CD4-positive, alpha-beta T cell treated with Interleukin-17A for 1 hour (primary cell): ENCODE results near the gene KIAA0513.
"Not testable (repeated sequence)": the region's sequence is repeated elsewhere in the genome, so short reads cannot be mapped to it uniquely, and the experiment has no call there.

Experiments
- DNase-seq: peaks from one replicate; pipeline ENCODE4 v3.0.0-alpha.2; 2020

KIAA0513 gene

DNA sequence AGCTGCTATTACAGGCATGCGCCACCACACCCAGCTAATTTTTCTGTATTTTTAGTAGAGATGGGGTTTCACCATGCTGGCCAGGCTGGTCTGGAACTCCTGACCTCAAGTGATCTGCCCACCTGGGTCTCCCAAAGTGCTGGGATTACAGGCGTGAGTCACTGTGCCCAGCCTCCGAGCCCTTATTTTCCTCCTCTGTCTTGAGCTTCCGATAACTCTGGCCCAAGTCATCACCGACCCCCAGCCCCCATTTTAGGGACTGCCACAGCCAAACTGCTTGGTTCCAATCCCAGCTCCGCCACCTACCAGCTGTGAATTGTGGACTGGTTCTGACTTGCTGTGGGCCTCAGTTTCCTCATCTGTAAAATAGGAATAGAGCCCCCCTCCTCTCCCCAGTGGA, 95.8 kb downstream of the KIAA0513 start:
- not testable (repeated sequence) for DNase-seq

- no peak for DNase-seq
Measured at GRCh38 chr16:85123891-85124635, 96.5 kb downstream of the KIAA0513 start.

GRCh38 chr16:85124636-85125346, 97.2 kb downstream of the KIAA0513 start:
- DNase-seq: no peak

DNA sequence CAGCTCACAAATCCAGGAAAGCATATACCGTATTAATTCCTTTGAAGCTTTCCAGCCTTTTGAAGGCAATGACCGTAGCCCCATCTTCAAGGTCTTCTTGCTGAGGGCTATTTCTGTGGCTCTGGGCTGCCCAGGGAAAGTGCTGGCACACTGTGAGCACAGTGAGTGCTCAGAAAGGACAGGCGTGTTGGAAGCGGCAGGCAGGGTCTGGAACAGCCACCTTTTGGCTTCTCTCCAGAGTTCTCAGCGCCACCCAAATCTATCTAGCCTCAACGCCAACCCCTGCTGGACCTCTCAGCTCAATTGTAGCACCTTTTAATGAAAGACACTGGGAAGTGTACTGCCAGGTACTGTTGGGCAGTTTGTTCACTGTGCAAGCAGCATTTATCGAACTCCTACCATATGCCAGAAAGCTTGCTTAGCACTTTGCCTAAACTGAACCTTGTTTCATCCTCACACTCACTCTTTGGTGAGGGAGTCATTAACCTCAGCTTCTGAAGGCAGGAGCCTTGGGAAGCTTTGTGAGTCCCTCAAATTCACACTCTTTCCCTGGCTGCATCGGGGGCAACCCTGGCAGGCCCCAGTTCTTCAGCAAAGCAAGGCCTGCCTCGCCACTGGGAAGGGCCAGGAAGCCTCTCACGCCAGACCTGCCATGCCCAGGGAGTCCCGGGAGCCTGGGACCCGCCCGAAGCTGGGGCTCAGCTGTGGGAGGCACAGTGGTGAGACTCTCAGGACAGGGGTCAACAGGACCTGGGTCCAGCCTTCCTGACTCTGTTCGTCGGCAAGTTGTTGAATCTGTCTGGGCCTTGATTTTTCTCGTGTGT, 98.2 kb downstream of the KIAA0513 start:
- no peak for DNase-seq

GRCh38 chr16:85126394-85126704, 98.8 kb downstream of the KIAA0513 start:
- DNase-seq: no peak

GRCh38 chr16:85126705-85127378, 99.2 kb downstream of the KIAA0513 start:
- DNase-seq: no peak

- no peak for DNase-seq
Measured at GRCh38 chr16:85127379-85127723, 99.8 kb downstream of the KIAA0513 start.

DNA sequence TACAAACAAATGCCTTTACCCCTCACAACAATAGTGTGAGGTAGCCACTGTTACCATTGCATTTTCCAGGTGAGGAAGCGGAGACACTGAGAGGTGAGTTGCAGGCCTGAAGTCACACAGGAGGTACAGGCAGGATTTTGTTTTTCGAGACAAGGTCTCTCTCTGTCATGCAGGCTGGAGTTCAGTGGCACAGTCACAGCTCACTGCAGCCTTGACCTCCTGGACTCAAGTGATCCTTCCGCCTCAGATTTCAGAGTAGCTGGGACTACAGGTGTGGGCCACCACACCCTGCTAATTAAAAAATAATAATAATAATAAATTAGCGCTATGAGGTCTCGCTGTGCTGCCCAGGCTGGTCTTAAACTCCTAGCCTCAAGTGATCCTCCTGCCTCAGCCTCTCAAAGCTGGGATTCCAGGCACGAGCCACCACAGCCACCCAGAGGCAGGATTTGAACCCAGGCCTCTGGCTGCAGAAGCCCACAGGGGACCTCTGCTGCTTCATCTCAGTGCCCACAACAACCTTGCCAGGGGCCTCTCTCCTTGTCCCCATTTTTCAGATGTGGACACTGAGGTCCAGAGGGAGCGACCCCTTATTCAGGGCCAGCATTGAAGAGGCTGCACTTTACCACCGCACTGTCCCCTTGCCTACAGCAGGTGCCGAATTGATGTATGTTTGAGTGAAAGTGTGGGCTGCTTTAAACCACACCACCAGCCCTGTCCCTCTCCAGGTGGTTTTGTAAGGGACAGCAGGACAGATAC, 100.7 kb downstream of the KIAA0513 start:
- no peak for DNase-seq

DNA sequence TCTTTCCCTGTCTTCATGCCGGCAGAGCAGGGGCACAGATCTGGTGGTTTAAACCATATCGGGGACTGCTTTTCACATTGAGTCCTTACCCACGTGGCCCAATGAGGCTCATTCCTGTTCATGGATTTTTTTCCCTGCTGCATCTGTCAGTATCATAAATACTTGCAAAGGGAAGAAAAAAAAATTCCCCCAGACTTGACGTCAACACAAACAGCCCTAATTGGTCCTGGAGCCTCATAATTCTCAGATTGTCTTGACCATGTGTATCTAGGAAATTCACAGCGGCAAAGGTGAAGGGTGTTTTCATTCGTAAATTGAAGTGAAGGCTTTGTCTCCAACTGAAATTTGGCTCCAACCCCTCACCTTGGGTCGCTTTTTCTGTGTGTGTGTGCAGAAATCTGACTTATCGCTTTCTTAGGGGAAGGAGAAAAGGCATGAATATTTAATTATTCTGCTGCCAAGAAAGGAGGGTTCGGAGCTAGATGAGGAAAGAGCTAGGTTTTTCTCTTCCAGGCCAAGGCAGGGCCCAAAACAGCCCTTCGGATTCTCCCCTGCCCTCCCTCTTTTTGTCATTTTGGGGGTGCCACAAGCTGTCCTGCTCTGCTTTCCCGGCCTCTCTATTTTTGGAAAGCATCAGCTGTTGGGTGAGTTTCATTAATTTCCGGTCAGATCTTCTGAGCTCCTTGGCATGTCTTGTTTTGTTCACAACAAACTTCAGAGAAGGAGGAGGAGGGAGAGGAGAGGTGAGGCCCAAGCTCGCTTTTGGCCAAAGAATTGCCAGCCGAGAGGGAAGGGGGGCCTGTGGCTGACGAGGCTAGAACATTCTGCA, 102.5 kb downstream of the KIAA0513 start:
- no peak for DNase-seq

GRCh38 chr16:85130705-85131028, 103.1 kb downstream of the KIAA0513 start:
- no peak for DNase-seq

- DNase-seq: no peak
Measured at GRCh38 chr16:85132456-85133289, 105.1 kb downstream of the KIAA0513 start.

- DNase-seq: no peak
Measured at GRCh38 chr16:85133290-85133599, 105.7 kb downstream of the KIAA0513 start.

GRCh38 chr16:85134076-85134788, 106.6 kb downstream of the KIAA0513 start:
- DNase-seq: no peak

DNA sequence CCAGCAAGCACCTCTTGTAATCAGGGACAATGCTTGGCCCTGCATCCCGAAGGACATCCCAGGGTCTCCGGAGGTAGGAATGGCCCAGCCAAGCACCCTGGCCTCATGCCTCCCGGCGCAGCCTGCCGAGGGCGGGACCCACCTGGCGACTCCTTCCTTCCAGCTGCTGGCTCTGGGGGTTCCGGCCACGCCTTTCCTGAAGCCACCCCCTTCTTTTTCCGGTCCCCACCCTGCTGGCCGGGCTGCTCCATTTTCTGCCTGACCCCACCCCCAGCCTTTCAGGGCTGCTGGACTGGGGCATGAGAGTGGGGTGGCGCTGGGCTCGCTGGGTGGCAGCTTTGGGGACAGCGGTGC, 107.2 kb downstream of the KIAA0513 start:
- DNase-seq: no peak

- DNase-seq: no peak
Measured at GRCh38 chr16:85136213-85136701, 108.7 kb downstream of the KIAA0513 start.

DNA sequence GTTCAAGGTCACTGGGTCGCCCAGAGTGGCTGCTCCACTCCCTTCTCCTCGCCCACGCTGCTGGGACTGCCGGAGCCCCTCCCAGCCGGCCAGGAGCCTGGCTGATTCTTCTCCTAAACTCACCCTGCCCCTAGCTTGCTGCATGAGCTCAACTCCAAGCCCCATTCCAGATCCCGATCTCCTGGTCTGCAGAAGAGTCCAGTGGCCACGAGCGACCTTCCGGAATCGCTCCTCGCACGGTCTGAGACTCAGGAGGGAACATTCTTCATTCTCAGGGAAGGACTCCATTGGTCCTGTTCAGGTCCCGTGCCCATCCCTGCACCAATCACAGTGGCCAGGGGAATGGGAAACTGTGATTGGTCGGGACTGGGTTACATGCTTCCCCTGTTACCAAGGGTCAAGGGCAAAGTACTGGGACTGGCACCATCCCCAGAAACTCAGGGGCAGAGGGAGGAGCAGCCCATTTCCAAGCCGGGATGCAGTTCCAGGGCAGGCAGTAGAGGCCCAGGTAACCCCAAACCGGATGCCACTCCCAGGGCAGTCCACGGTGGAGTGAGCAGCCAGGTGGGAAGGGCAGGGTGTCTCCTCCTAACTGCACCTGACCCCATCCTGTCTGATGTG, 109.2 kb downstream of the KIAA0513 start:
- DNase-seq: no peak

DNA sequence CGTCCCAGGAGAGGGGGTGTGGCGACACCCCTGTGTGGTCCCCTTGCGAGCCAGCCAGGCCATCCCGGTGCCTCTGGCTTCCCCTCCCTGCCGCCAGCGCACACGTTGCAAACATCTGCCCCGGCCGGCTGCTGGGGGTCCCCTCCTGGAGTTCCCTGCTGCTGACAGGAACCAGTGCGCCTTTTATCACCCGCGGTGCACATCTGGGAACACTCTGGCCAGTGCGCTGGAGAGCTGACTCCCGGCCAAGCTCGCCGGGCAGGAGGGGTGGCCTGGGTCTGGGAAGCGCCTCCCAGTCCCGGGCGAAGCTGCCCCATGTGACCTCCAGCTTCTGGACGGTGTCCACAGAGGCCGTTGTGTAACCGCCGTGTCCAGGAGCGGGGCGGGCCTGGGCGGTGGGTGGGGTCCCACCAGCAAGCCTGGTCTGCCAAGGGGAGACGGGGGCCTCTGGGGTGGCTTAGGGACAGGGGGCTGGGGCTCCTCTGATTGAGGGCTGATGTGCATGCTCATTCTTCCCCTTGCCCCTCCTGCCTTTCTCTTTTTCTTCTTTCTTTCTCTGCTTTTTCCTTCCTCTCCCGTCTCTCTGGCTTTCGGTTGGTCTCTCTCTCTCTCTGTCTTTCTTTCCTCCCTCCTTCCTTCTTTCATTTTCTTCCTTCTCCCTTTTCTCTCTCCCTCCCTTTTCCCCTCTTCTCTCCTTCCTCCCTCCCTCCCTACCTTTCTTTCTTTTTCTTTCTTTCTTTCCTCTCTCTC, 109.9 kb downstream of the KIAA0513 start:
- no peak for DNase-seq

DNA sequence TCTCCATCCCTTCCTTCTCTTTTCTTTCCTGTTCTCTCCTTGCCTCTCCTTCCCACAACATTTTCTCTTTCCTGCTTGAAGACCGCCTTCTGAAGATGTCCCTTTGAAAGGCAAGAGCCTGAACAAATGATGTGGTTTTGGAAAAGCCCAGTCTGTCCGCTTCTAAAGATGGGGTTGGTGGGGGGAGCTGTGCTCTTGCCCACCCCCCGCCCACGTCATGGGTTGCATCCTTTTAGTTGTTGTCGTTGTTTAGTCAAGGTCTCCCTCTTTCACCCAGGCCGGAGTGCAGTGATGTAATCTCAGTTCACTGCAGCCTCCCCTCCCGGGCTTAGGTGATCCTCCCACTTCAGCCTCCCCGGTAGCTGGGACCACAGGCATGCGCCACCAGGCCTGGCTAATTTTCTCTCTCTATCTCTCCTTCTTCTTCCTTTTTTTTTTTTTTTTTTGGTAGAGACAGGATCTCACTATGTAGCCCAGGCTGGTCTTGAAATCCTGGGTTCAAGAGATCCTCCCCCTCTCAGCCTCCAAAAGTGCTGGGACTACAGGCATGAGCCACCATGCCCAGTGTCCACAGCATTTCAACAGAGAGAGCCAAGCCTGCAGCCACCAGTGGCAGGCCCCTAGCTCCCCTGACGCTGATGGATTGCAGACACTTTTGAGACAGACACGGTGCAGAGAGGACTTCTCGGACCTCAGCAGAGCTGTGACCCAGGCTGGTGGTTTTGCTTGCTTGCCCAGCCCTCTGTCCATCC, 110.7 kb downstream of the KIAA0513 start:
- DNase-seq: no peak
